Vagina (tissue), 2 donors: ENCODE data around the gene PARS2.

Source experiments
- CTCF ChIP-seq, 3 experiments: fragments of 450-650 bp in 2 of 3; fragments of 200-600 bp in 1 of 3; sonication (generic) in 1 of 3; IDR thresholded peaks; one replicate each; pipeline ENCODE4 v1.5.1; 2017 to 2019; ENCODE audit warnings: antibody characterized with exemption in 3 of 3, mild to moderate bottlenecking in 2 of 3, moderate library complexity in 2 of 3
- POLR2AphosphoS5 ChIP-seq, 2 donors: sonication (generic); formaldehyde crosslinking; IDR thresholded peaks; one replicate each; pipeline ENCODE4 v1.9.0; 2017; ENCODE audit warnings: antibody characterized with exemption in 2 of 2, mild to moderate bottlenecking in 2 of 2, low read depth in 1 of 2; ENCODE audit not compliant: insufficient read depth in 1 of 2

GRCh38 chr1:54710841-54711240 is 53.5 kb downstream of the PARS2 start:
- TF ChIP-seq CTCF (IDR thresholded peaks at IDR 0.05) (no peak), POLR2AphosphoS5 (IDR thresholded peaks at IDR 0.05; ENCODE audit: insufficient read depth in 1 of 2, low read depth in 1 of 2) (no peak)
